Adrenal gland (tissue), 5 donors: Measurements from ENCODE around the gene SLC25A11.
"Not testable (repeated sequence)": the region's sequence is repeated elsewhere in the genome, so short reads cannot be mapped to it uniquely, and the experiment has no call there.

ENCODE experiments used
- CTCF ChIP-seq, 6 experiments: fragments of 450-650 bp in 4 of 6; fragments of 200-600 bp in 2 of 6; sonication (generic) in 1 of 6; IDR thresholded peaks; 1 replicate in 5 of 6; 2 replicates in 1 of 6; pipeline versions ENCODE4 v1.5.1 to v1.8.0; 2016 to 2021; ENCODE audit warnings: antibody characterized with exemption in 6 of 6, mild to moderate bottlenecking in 2 of 6, moderate library complexity in 1 of 6
- POLR2A ChIP-seq, 2 donors: fragments of 450-650 bp; IDR thresholded peaks; one replicate each; pipeline ENCODE4 v1.6.1; 2017; ENCODE audit warnings: antibody characterized with exemption in 2 of 2, mild to moderate bottlenecking in 2 of 2, moderate library complexity in 1 of 2
- donor health status: DM: no; HTN: no; CAD: no.

DNA sequence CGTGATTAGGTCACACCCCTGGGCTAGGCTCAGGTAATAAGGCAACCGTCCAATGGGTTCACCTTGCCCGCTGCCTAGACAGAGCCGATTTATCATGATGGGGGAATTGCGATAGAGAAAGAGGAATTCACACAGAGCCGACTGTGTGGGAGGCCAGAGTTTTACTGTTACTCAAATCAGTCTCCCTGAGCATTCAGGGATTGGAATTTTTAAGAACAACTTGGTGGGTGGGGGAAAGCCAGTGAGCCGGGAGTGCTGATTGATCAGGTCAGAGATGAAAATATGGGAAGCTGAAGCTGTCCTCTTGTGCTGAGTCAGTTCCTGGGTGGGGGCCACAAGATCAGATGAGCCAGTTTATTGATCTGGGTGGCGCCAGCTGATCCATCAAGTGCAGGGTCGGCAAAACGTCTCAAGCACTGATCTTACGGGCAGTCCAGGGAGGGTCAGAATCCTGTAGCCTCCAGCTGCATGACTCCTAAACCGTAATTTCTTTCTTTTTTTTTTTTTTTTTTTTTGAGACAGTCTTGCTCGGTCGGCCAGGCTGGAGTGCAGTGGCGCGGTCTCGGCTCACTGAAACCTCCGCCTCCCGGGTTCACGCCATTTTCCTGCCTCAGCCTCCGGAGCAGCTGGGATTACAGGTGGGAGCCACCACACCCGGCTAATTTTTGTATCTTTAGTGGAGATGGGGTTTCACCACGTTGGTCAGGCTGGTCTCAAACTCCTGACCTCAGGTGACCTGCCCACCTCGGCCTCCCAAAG is 13.1 kb downstream of the SLC25A11 start:
- TF ChIP-seq CTCF, POLR2A (IDR thresholded peaks at IDR 0.05): not testable (repeated sequence)
